H1 (cell line): ENCODE results near the gene PHYHD1.

Experiments used
- ATF3 ChIP-seq: IDR thresholded peaks from 2 replicates; pipeline ENCODE4 v1.6.1; 2011; ENCODE audit warnings: low read depth, mild to moderate bottlenecking, low read length; ENCODE audit not compliant: insufficient read depth
- EGR1 ChIP-seq: IDR thresholded peaks from 2 replicates; pipeline ENCODE4 v1.6.1; 2011; ENCODE audit warnings: low read depth, low read length, borderline replicate concordance
- FOSL1 ChIP-seq: IDR thresholded peaks from 2 replicates; pipeline ENCODE4 v1.6.1; 2011; ENCODE audit warnings: mild to moderate bottlenecking, low read depth, low read length, moderate library complexity; ENCODE audit not compliant: insufficient read depth
- GTF2F1 ChIP-seq: IDR thresholded peaks from 2 replicates; pipeline ENCODE4 v1.6.1; 2012; ENCODE audit warnings: low read depth, low read length, improper control_type of control experiment, borderline replicate concordance
- POLR2AphosphoS5 ChIP-seq: IDR thresholded peaks from 2 replicates; pipeline ENCODE4 v1.6.1; 2011; ENCODE audit warnings: low read depth, low read length
- SIN3A ChIP-seq, 2 experiments: IDR thresholded peaks in 1 of 2; conservative IDR thresholded peaks in 1 of 2; 2 replicates each; pipeline ENCODE4 v1.6.1; 2011 to 2012; ENCODE audit warnings: low read length in 2 of 2, improper control_type of control experiment in 1 of 2, low read depth in 1 of 2, mild to moderate bottlenecking in 1 of 2
- YY1 ChIP-seq: IDR thresholded peaks from 2 replicates; pipeline ENCODE4 v1.6.1; 2011; ENCODE audit warnings: low read depth, mild to moderate bottlenecking, low read length
- TF ChIP-seq, protein P1 (sequence below), 3 experiments: IDR thresholded peaks; 1 replicate in 2 of 3; 2 replicates in 1 of 3; pipeline versions ENCODE4 v1.5.1 to v1.6.1; 2011; ENCODE audit warnings: low read length in 3 of 3, mild to moderate bottlenecking in 3 of 3, inconsistent platforms in 2 of 3, low read depth in 1 of 3, moderate library complexity in 1 of 3; ENCODE audit not compliant: insufficient read depth in 1 of 3; ENCODE audit errors: control extremely low read depth in 1 of 3

GRCh38 chr9:128940946-128941755 is 20.4 kb downstream of the PHYHD1 start:
- TF ChIP-seq, protein P1, sequence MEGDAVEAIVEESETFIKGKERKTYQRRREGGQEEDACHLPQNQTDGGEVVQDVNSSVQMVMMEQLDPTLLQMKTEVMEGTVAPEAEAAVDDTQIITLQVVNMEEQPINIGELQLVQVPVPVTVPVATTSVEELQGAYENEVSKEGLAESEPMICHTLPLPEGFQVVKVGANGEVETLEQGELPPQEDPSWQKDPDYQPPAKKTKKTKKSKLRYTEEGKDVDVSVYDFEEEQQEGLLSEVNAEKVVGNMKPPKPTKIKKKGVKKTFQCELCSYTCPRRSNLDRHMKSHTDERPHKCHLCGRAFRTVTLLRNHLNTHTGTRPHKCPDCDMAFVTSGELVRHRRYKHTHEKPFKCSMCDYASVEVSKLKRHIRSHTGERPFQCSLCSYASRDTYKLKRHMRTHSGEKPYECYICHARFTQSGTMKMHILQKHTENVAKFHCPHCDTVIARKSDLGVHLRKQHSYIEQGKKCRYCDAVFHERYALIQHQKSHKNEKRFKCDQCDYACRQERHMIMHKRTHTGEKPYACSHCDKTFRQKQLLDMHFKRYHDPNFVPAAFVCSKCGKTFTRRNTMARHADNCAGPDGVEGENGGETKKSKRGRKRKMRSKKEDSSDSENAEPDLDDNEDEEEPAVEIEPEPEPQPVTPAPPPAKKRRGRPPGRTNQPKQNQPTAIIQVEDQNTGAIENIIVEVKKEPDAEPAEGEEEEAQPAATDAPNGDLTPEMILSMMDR (IDR thresholded peaks at IDR 0.05; ENCODE audit: control extremely low read depth in 1 of 3, insufficient read depth in 1 of 3, low read depth in 1 of 3, low read length in 3 of 3), result no peak
- TF ChIP-seq ATF3, result no peak
- no peak for TF ChIP-seq POLR2AphosphoS5
- TF ChIP-seq YY1, result no peak
- no peak for TF ChIP-seq SIN3A (conservative IDR thresholded peaks at IDR 0.05 in 1 of 2, IDR thresholded peaks at IDR 0.05 in 1 of 2; ENCODE audit: low read depth in 1 of 2, low read length in 2 of 2)
- TF ChIP-seq EGR1, result no peak
- no peak for TF ChIP-seq GTF2F1
- no peak for TF ChIP-seq FOSL1
